GM12878 (cell line): ENCODE measurements around the gene CUTC. TPM values are rescaled to one million over a fixed set of nuclear protein-coding genes. Genes with fewer than 3 reads are reported as not detected.

Experiments
- ATAC-seq: fragments of 200-7000 bp; cut with Tn5 transposase; 3 replicates; pipeline ENCODE4 v1.9.1; 2020; ENCODE audit warnings: mild to moderate bottlenecking, moderate library complexity
- BruUV-seq: library from RNA; stranded (reverse); fragments of 400-500 nt; replicated peaks from 2 replicates; lab custom pipeline; 2021; lab: Mats Ljungman, UMichigan
- CTCF ChIA-PET: fragments of 300-600 bp; sonication (Branson Sonifier 250); formaldehyde crosslinking; extraction: SDS; loops from one replicate; lab custom pipeline; 2021; ENCODE audit warnings: inconsistent platforms; lab: Yijun Ruan, JAX
- POLR2A ChIA-PET: fragments of 350-600 bp; formaldehyde crosslinking; extraction: SDS; loops from one replicate; lab custom pipeline; 2021; ENCODE audit warnings: inconsistent platforms; lab: Charles Lee
- RAD21 ChIA-PET: fragments of 300-600 bp; sonication (Branson Sonifier 250); formaldehyde crosslinking; loops from one replicate; lab custom pipeline; 2023; ENCODE audit warnings: antibody characterized with exemption; ENCODE audit not compliant: unreplicated experiment; lab: Charles Lee
- SMC1A ChIA-PET: fragments of 300-600 bp; sonication (Branson Sonifier 250); formaldehyde crosslinking; loops from one replicate; lab custom pipeline; 2023; ENCODE audit not compliant: unreplicated experiment, uncharacterized antibody; lab: Charles Lee
- DNase-seq: peaks from one replicate; pipeline ENCODE4 v3.0.0-alpha.2; 2011; ENCODE audit warnings: low read depth, low spot score
- FAIRE-seq: peaks from 3 replicates; lab custom pipeline; 2011; peaks lifted over from hg19 to GRCh38; lab: Jason Lieb, UNC
- H2AFZ ChIP-seq: 2 replicates; pipeline ENCODE4 v1.6.0; 2011; ENCODE audit warnings: low read depth, low read length, control low read depth; ENCODE audit not compliant: control insufficient read depth
- H3K27ac ChIP-seq: 2 replicates; pipeline ENCODE4 v1.5.1; 2011; ENCODE audit warnings: control low read depth; ENCODE audit not compliant: control insufficient read depth, insufficient read depth
- H3K27me3 ChIP-seq, 2 experiments: replicated peaks in 1 of 2; 2 replicates each; pipeline versions ENCODE4 v1.6.0 to v1.6.1; 2011; ENCODE audit warnings: low read length in 1 of 2; ENCODE audit not compliant: control insufficient read depth in 2 of 2, insufficient read depth in 2 of 2
- H3K36me3 ChIP-seq, 2 experiments: 2 replicates each; pipeline ENCODE4 v1.5.1; 2011; ENCODE audit warnings: low read length in 1 of 2; ENCODE audit not compliant: control insufficient read depth in 2 of 2, insufficient read depth in 2 of 2
- H3K4me1 ChIP-seq: 2 replicates; pipeline ENCODE4 v1.6.1; 2011; ENCODE audit warnings: mild to moderate bottlenecking, low read length, moderate library complexity, mixed read lengths; ENCODE audit not compliant: control insufficient read depth, insufficient read depth
- H3K4me2 ChIP-seq: 2 replicates; pipeline ENCODE4 v1.6.0; 2011; ENCODE audit warnings: control low read depth; ENCODE audit not compliant: control insufficient read depth, insufficient read depth
- H3K4me3 ChIP-seq: fragments of 200-600 bp; sonication (generic); 2 replicates; pipeline ENCODE4 v1.5.1; 2016
- H3K79me2 ChIP-seq: 2 replicates; pipeline ENCODE4 v1.6.0; 2011; ENCODE audit warnings: low read length; ENCODE audit not compliant: control insufficient read depth, insufficient read depth
- H3K9ac ChIP-seq: 2 replicates; pipeline ENCODE4 v1.8.0; 2011; ENCODE audit warnings: low read length, control low read depth, mixed read lengths; ENCODE audit not compliant: control insufficient read depth, insufficient read depth
- H3K9me3 ChIP-seq: replicated peaks from 3 replicates; pipeline ENCODE4 v1.5.1; 2011; ENCODE audit warnings: mild to moderate bottlenecking, low read length; ENCODE audit not compliant: control insufficient read depth, insufficient read depth
- H4K20me1 ChIP-seq: 2 replicates; pipeline ENCODE4 v1.6.0; 2011; ENCODE audit not compliant: control insufficient read depth, insufficient read depth
- HCFC1 ChIP-seq: fragments of 150-350 bp; IDR thresholded peaks from 2 replicates; pipeline ENCODE4 v1.6.1; 2014; ENCODE audit warnings: low read length
- JUND ChIP-seq: IDR thresholded peaks from 2 replicates; pipeline ENCODE4 v1.6.1; 2012; ENCODE audit warnings: low read depth, mild to moderate bottlenecking, low read length, improper control_type of control experiment, moderate library complexity
- PBX3 ChIP-seq: IDR thresholded peaks from 2 replicates; pipeline ENCODE4 v1.6.1; 2011; ENCODE audit warnings: mild to moderate bottlenecking, low read depth, low read length, moderate library complexity; ENCODE audit not compliant: insufficient replicate concordance
- RUNX3 ChIP-seq: IDR thresholded peaks from 2 replicates; pipeline ENCODE4 v1.6.1; 2012; ENCODE audit warnings: low read length, inconsistent platforms
- SKIL ChIP-seq: fragments of 450-650 bp; IDR thresholded peaks from 2 replicates; pipeline ENCODE4 v1.6.1; 2017; ENCODE audit warnings: mild to moderate bottlenecking, low read depth, inconsistent platforms; ENCODE audit not compliant: poor library complexity, severe bottlenecking
- STAT1 ChIP-seq: fragments of 450-650 bp; conservative IDR thresholded peaks from 2 replicates; pipeline ENCODE4 v1.6.1; 2014; ENCODE audit warnings: antibody characterized with exemption, mild to moderate bottlenecking
- WGBS: methylation state at CpG from one replicate; pipeline ENCODE4 v1.1.6; 2016; ENCODE audit warnings: low lambda C conversion rate; ENCODE audit not compliant: insufficient replicate concordance, insufficient coverage; ENCODE audit errors: missing lambda C conversion rate; 5-methylcytosine and 5-hydroxymethylcytosine counted together
- in situ Hi-C: fragments of 300-500 bp; cut with MboI; formaldehyde crosslinking; loops from 9 replicates; pipeline ENCODE4 v1.14.3; 2018; ENCODE audit warnings: mixed read lengths
- intact Hi-C: fragments of 100-400 bp; cut with micrococcal nuclease; formaldehyde crosslinking; loops from one replicate; pipeline ENCODE4 v1.14.2; 2022; ENCODE audit not compliant: unreplicated experiment
- polyA plus RNA-seq, 11 experiments: library from polyadenylated mRNA; depleted of rRNA in 4 of 11; unstranded in 6 of 11; stranded (reverse) in 5 of 11; fragments of >200 nt; fragmentation: Nextera tagmentation in 4 of 11; fragmentation: Illumina TruSeq in 1 of 11; extraction: Ambion mirVana in 4 of 11; extraction: Trizol in 1 of 11; gene quantifications; 1 replicate in 1 of 11; 2 replicates in 10 of 11; pipeline versions ENCODE4 v1.2.1 to v1.2.3, GENCODE V29; 2011 to 2016; ENCODE audit warnings: inconsistent platforms in 2 of 11, missing spikeins in 2 of 11, low read depth in 1 of 11
- total RNA-seq, 4 experiments: library from RNA; depleted of rRNA in 3 of 4; stranded (reverse); fragments of >200 nt in 3 of 4; fragmentation: Illumina TruSeq in 1 of 4; extraction: Trizol in 1 of 4; gene quantifications; 2 replicates each; pipeline versions ENCODE4 v1.2.1 to v1.2.3, GENCODE V29; 2013 to 2021
- TF ChIP-seq, protein P1 (sequence below), 3 experiments: IDR thresholded peaks in 2 of 3; conservative IDR thresholded peaks in 1 of 3; 2 replicates each; pipeline ENCODE4 v1.5.1; 2011; ENCODE audit warnings: low read depth in 3 of 3, low read length in 3 of 3, mild to moderate bottlenecking in 3 of 3, control low read depth in 2 of 3, moderate library complexity in 2 of 3, inconsistent platforms in 1 of 3, mixed read lengths in 1 of 3; ENCODE audit not compliant: control insufficient read depth in 2 of 3, insufficient read depth in 1 of 3; ENCODE audit errors: extremely low read depth in 1 of 3

Gene CUTC
- total and polyA plus RNA-seq, 10 of the 15 experiments (the other 5 are each of a cell fraction or from before 2014, with no cell fraction given): 23.8 to 71.7 (median 40.8) TPM

GRCh38 chr10:99782447-99783286 is 50.6 kb downstream of the CUTC start, which contains the start of gene ABCC2 (continued):
- TF ChIP-seq, protein P1, sequence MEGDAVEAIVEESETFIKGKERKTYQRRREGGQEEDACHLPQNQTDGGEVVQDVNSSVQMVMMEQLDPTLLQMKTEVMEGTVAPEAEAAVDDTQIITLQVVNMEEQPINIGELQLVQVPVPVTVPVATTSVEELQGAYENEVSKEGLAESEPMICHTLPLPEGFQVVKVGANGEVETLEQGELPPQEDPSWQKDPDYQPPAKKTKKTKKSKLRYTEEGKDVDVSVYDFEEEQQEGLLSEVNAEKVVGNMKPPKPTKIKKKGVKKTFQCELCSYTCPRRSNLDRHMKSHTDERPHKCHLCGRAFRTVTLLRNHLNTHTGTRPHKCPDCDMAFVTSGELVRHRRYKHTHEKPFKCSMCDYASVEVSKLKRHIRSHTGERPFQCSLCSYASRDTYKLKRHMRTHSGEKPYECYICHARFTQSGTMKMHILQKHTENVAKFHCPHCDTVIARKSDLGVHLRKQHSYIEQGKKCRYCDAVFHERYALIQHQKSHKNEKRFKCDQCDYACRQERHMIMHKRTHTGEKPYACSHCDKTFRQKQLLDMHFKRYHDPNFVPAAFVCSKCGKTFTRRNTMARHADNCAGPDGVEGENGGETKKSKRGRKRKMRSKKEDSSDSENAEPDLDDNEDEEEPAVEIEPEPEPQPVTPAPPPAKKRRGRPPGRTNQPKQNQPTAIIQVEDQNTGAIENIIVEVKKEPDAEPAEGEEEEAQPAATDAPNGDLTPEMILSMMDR (IDR thresholded peaks at IDR 0.05 in 2 of 3, conservative IDR thresholded peaks at IDR 0.05 in 1 of 3; ENCODE audit: control insufficient read depth in 2 of 3, extremely low read depth in 1 of 3, insufficient read depth in 1 of 3, low read depth in 3 of 3, low read length in 3 of 3): no peak

- no TSS peak for BruUV-seq
- Histone ChIP-seq H3K4me2 (no peak overlapping the region), H3K9me3 (no peaks in the 10 kb centered on the region; the same call in 2 of the 3 replicates), H3K4me3 (no peak overlapping the region), H3K9ac (no peak overlapping the region), H3K79me2 (no peaks in the 10 kb centered on the region), H3K27me3 (no peaks in the 10 kb centered on the region), H3K27ac (no peak overlapping the region), H2AFZ (no peak overlapping the region), H3K4me1 (no peaks in the 10 kb centered on the region), H4K20me1 (no peaks in the 10 kb centered on the region), H3K36me3 (no peaks in the 10 kb centered on the region)
- RAD21 ChIA-PET: no interaction called here
- DNase-seq (no peak), ATAC-seq (no peak), FAIRE-seq (no peak)
- TF ChIP-seq HCFC1: no peak
- no peak for TF ChIP-seq JUND
- no peak for TF ChIP-seq SKIL
- no peak for TF ChIP-seq PBX3
- no peak for TF ChIP-seq STAT1
- no peak for TF ChIP-seq RUNX3
- CTCF ChIA-PET: no interaction called here
- POLR2A ChIA-PET: no interaction called here
- in situ Hi-C loops: no loop called here
- 48% methylated on average over 7 of the region's 7 CpGs for WGBS
- SMC1A ChIA-PET: interaction anchor here (1.1 kb wide), 1 partner anchor 15 kb away, joined by 3 read pairs; no protein-coding TSS in a partner anchor
- intact Hi-C loops: no loop called here
Measured at GRCh38 chr10:99784016-99784726, 52.1 kb downstream of the CUTC start.
